Fibroblast of mammary gland (primary cell): ENCODE measurements around the gene TRIM46.
A peak's percentile ranks its signal among the peaks of the same experiment; 100 is the strongest.
"Not testable (repeated sequence)": the region's sequence is repeated elsewhere in the genome, so short reads cannot be mapped to it uniquely, and the experiment has no call there.

ENCODE experiments used
- DNase-seq: peaks from one replicate; pipeline ENCODE4 v3.0.0-alpha.2; 2010; ENCODE audit warnings: low read depth
- H3K4me3 ChIP-seq: 2 replicates; pipeline ENCODE4 v1.5.1; 2011; ENCODE audit warnings: low read depth, mild to moderate bottlenecking, low read length, moderate library complexity; ENCODE audit not compliant: control insufficient read depth
- CTCF ChIP-seq: conservative IDR thresholded peaks from 2 replicates; pipeline ENCODE4 v1.5.1; 2011; ENCODE audit warnings: low read depth, low read length, inconsistent platforms; ENCODE audit not compliant: control insufficient read depth, insufficient read depth

TRIM46 gene

DNA sequence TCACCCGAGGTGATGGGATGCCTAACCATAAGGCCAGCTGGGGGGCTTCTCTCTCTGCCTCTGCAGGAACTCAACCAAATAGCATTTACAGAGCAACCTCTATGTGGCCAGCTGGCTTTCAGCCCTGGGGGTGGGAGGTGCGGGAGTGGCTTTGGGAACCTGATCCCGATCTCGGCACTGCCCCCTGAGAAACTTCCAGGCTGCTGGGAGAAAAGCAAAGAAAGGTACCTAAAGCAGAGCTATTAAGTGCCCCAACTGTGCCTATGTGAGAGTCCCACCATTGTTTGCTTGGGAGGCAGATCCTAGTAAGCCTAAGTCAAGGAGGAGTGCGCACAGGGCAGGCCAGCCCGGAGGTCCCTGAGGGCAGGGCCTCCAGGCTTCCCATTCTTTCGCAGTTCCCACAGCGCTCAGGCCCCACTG is 7.6 kb upstream of the TRIM46 start:
- H3K4me3 ChIP-seq: no peak overlapping the region
- DNase-seq: no peak
- no peak for TF ChIP-seq CTCF

- H3K4me3 ChIP-seq: no peak overlapping the region
- DNase-seq: no peak
- no peak for TF ChIP-seq CTCF
These were observed 7.0 kb upstream of the TRIM46 start for GRCh38 chr1:155166471-155167165.

- TF ChIP-seq CTCF: peak; percentile 87
- peak; percentile 82 for DNase-seq
- no peak overlapping the region for H3K4me3 ChIP-seq
These were observed 6.2 kb upstream of the TRIM46 start for GRCh38 chr1:155167166-155168104.

DNA sequence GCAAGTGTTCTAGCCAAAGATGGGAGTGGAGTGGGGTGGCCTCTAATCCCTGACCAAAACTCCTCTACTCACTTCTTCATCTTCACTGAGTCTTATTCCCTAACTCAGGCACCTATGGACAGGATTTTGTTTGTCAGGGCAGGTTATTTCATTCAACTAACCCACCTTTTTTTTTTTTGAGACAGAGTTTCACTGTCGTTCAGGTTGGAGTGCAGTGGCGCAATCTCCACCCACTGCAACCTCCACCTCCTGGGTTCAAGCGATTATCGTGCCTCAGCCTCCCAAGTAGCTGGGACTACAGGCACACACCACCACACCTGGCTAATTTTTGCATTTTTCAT is 5.6 kb upstream of the TRIM46 start:
- H3K4me3 ChIP-seq: not testable (repeated sequence)

DNA sequence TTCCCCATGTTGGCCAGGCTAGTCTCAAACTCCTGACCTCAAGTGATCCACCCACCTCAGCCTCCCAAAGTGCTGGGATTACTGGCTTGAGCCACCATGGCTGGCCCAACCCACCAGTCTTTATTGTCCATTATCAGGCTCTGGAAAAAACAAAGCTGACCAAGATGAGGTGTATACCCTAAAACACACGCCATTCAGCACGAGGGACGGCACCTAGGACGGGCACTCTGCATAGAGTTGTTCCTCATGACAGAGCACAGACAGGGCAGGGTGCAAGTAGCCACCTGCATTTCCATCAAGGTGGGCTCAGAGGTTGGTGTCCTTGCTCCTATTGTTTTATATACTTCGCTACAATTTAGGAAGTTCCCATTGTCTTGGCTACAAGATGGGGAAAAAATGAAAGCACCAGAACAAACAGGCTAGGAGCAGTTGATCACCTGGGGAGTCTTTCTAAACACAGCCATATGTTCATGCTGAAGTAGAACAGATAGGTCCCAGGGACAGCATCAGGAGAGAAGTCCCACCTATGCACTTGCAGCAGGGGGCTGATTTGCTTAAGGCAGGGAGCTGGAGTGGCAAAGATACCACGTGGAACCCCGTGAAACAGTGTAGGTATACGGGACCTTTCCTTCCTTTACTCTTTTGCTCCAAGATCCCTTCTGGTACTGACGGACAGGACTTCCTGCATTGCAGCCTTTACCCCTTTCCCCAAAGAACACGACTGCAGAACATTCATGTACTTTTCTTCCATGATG is 5.0 kb upstream of the TRIM46 start:
- no peak overlapping the region for H3K4me3 ChIP-seq
- no peak for DNase-seq
- TF ChIP-seq CTCF: no peak

More for the DNA sequence above, 5.6 kb upstream of the TRIM46 start:
- not testable (repeated sequence) for DNase-seq

GRCh38 chr1:155169541-155169940 is 4.1 kb upstream of the TRIM46 start:
- DNase-seq: no peak
- no peak for TF ChIP-seq CTCF
- no peak overlapping the region for H3K4me3 ChIP-seq
